HepG2 (cell line): ENCODE measurements around the gene SLAMF6.

ENCODE experiments used
- BCLAF1 ChIP-seq: fragments of 450-650 bp; IDR thresholded peaks from 2 replicates; pipeline ENCODE4 v1.6.1; 2017; ENCODE audit warnings: mild to moderate bottlenecking
- CTCF ChIP-seq: sonication (generic); formaldehyde crosslinking; IDR thresholded peaks from 2 replicates; pipeline ENCODE4 v1.5.0; 2020; ENCODE audit warnings: mild to moderate bottlenecking, missing genetic modification reagents, moderate library complexity
- FOXA3 ChIP-seq: IDR thresholded peaks from 2 replicates; pipeline ENCODE4 v1.6.1; 2016; ENCODE audit warnings: missing genetic modification reagents, missing compliant biosample characterization
- HMGXB4 ChIP-seq, 2 experiments: sonication (generic) in 1 of 2; formaldehyde crosslinking in 1 of 2; IDR thresholded peaks; 2 replicates each; pipeline versions ENCODE4 v1.4.0 to v1.6.1; 2018 to 2020; ENCODE audit warnings: missing genetic modification reagents in 2 of 2, borderline replicate concordance in 1 of 2, low read depth in 1 of 2, mild to moderate bottlenecking in 1 of 2, missing biosample characterization in 1 of 2
- IRF2 ChIP-seq: IDR thresholded peaks from 2 replicates; pipeline ENCODE4 v1.6.1; 2018; ENCODE audit warnings: missing genetic modification reagents, missing compliant biosample characterization
- ISX ChIP-seq: sonication (generic); formaldehyde crosslinking; conservative IDR thresholded peaks from 2 replicates; pipeline ENCODE4 v1.5.0; 2020; ENCODE audit warnings: missing genetic modification reagents
- NR1H2 ChIP-seq: sonication (generic); formaldehyde crosslinking; IDR thresholded peaks from 2 replicates; pipeline ENCODE4 v1.8.1; 2022; ENCODE audit warnings: low read depth, missing genetic modification reagents, borderline replicate concordance
- PHF5A ChIP-seq: IDR thresholded peaks from one replicate; pipeline ENCODE4 v1.6.1; 2018; ENCODE audit warnings: low read depth, missing genetic modification reagents; ENCODE audit not compliant: unreplicated experiment
- RAD21 ChIP-seq: fragments of 450-650 bp; formaldehyde crosslinking; IDR thresholded peaks from 2 replicates; pipeline ENCODE4 v1.5.0; 2020; ENCODE audit warnings: mild to moderate bottlenecking
- STAG1 ChIP-seq: sonication (generic); formaldehyde crosslinking; IDR thresholded peaks from 2 replicates; pipeline ENCODE4 v1.4.0; 2020; ENCODE audit warnings: missing genetic modification reagents
- ZNF367 ChIP-seq: sonication (generic); formaldehyde crosslinking; IDR thresholded peaks from 2 replicates; pipeline ENCODE4 v1.4.0; 2020; ENCODE audit warnings: missing genetic modification reagents, borderline replicate concordance
- TF ChIP-seq, protein P1 (sequence below): sonication (generic); formaldehyde crosslinking; IDR thresholded peaks from 2 replicates; pipeline ENCODE4 v1.4.0; 2020; ENCODE audit warnings: missing genetic modification reagents
- TF ChIP-seq, protein P2 (sequence below): sonication (generic); formaldehyde crosslinking; IDR thresholded peaks from one replicate; pipeline ENCODE4 v1.5.1; 2020; ENCODE audit warnings: mild to moderate bottlenecking, missing genetic modification reagents; ENCODE audit errors: not compliant biosample characterization

- no peak for TF ChIP-seq ISX (CRISPR knock-in tag)
- TF ChIP-seq RAD21 (CRISPR knock-in tag) = no peak
- TF ChIP-seq STAG1 (CRISPR knock-in tag) = no peak
- TF ChIP-seq, protein P1, sequence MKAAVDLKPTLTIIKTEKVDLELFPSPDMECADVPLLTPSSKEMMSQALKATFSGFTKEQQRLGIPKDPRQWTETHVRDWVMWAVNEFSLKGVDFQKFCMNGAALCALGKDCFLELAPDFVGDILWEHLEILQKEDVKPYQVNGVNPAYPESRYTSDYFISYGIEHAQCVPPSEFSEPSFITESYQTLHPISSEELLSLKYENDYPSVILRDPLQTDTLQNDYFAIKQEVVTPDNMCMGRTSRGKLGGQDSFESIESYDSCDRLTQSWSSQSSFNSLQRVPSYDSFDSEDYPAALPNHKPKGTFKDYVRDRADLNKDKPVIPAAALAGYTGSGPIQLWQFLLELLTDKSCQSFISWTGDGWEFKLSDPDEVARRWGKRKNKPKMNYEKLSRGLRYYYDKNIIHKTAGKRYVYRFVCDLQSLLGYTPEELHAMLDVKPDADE (CRISPR knock-in tag) = no peak
- TF ChIP-seq IRF2 (CRISPR knock-in tag) = no peak
- TF ChIP-seq BCLAF1 = no peak
- TF ChIP-seq PHF5A (CRISPR knock-in tag) = no peak
- TF ChIP-seq, protein P2, sequence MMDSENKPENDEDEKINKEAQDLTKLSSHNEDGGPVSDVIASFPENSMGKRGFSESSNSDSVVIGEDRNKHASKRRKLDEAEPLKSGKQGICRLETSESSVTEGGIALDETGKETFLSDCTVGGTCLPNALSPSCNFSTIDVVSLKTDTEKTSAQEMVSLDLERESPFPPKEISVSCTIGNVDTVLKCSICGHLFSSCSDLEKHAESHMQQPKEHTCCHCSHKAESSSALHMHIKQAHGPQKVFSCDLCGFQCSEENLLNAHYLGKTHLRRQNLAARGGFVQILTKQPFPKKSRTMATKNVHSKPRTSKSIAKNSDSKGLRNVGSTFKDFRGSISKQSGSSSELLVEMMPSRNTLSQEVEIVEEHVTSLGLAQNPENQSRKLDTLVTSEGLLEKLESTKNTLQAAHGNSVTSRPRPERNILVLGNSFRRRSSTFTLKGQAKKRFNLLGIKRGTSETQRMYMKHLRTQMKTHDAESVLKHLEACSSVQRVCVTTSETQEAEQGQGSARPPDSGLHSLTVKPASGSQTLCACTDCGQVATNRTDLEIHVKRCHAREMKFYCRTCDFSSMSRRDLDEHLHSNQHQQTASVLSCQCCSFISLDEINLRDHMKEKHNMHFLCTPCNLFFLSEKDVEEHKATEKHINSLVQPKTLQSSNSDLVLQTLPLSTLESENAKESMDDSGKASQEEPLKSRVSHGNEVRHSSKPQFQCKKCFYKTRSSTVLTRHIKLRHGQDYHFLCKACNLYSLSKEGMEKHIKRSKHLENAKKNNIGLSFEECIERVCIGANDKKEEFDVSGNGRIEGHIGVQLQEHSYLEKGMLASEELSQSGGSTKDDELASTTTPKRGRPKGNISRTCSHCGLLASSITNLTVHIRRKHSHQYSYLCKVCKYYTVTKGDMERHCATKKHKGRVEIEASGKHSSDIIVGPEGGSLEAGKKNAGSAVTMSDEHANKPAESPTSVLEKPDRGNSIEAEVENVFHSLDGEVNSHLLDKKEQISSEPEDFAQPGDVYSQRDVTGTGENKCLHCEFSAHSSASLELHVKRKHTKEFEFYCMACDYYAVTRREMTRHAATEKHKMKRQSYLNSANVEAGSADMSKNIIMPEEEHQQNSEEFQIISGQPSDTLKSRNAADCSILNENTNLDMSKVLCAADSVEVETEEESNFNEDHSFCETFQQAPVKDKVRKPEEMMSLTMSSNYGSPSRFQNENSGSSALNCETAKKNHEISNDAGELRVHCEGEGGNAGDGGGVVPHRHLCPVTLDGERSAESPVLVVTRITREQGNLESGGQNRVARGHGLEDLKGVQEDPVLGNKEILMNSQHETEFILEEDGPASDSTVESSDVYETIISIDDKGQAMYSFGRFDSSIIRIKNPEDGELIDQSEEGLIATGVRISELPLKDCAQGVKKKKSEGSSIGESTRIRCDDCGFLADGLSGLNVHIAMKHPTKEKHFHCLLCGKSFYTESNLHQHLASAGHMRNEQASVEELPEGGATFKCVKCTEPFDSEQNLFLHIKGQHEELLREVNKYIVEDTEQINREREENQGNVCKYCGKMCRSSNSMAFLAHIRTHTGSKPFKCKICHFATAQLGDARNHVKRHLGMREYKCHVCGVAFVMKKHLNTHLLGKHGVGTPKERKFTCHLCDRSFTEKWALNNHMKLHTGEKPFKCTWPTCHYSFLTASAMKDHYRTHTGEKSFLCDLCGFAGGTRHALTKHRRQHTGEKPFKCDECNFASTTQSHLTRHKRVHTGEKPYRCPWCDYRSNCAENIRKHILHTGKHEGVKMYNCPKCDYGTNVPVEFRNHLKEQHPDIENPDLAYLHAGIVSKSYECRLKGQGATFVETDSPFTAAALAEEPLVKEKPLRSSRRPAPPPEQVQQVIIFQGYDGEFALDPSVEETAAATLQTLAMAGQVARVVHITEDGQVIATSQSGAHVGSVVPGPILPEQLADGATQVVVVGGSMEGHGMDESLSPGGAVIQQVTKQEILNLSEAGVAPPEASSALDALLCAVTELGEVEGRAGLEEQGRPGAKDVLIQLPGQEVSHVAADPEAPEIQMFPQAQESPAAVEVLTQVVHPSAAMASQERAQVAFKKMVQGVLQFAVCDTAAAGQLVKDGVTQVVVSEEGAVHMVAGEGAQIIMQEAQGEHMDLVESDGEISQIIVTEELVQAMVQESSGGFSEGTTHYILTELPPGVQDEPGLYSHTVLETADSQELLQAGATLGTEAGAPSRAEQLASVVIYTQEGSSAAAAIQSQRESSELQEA = no peak
- no peak for TF ChIP-seq FOXA3 (CRISPR knock-in tag)
- no peak for TF ChIP-seq NR1H2 (CRISPR knock-in tag)
- no peak for TF ChIP-seq CTCF (CRISPR knock-in tag)
- no peak for TF ChIP-seq ZNF367 (CRISPR knock-in tag)
- TF ChIP-seq HMGXB4 (CRISPR knock-in tag; IDR thresholded peaks at IDR 0.05; ENCODE audit: borderline replicate concordance in 1 of 2, low read depth in 1 of 2) = no peak
These were observed 919 bp downstream of the SLAMF6 start for GRCh38 chr1:160522136-160522535.
